HTR-8/SVneo (cell line): Measurements from ENCODE around the gene ZFP36L1.

Experiments
- DNase-seq: peaks from one replicate; pipeline ENCODE4 v3.0.0; 2011; ENCODE audit warnings: low spot score, mixed read lengths; ENCODE audit not compliant: insufficient read length
- FAIRE-seq: peaks from 2 replicates; lab custom pipeline; 2011; peaks lifted over from hg19 to GRCh38; lab: Jason Lieb, UNC

ZFP36L1 gene

GRCh38 chr14:68747393-68747792 is 45.5 kb downstream of the ZFP36L1 start:
- no peak for FAIRE-seq
- DNase-seq, result no peak

- DNase-seq (no peak), FAIRE-seq (no peak)
Measured at GRCh38 chr14:68744613-68745012, 48.3 kb downstream of the ZFP36L1 start.

GRCh38 chr14:68741839-68742470 is 50.9 kb downstream of the ZFP36L1 start:
- FAIRE-seq, result peak; percentile 16
- DNase-seq, result no peak

- no peak for FAIRE-seq
- DNase-seq, result no peak
Measured at GRCh38 chr14:68741477-68741791, 51.4 kb downstream of the ZFP36L1 start.

GRCh38 chr14:68740788-68741476 is 51.9 kb downstream of the ZFP36L1 start:
- FAIRE-seq, result peak; percentile 84
- no peak for DNase-seq

GRCh38 chr14:68739701-68740100 is 53.2 kb downstream of the ZFP36L1 start:
- FAIRE-seq (no peak), DNase-seq (no peak)

- no peak for DNase-seq
- peak; percentile 88 for FAIRE-seq
Measured at GRCh38 chr14:68738559-68738958, 54.3 kb downstream of the ZFP36L1 start.
